Activated effector memory CD4-positive, alpha-beta T cell treated with anti-CD3 and anti-CD28 coated beads, Interleukin-2, amount 50 U/mL, for 16 hours (primary cell): ENCODE results near the gene SRBD1.

ENCODE experiments used
- DNase-seq: peaks from one replicate; pipeline ENCODE4 v3.0.0-alpha.2; 2020

Gene SRBD1

DNA sequence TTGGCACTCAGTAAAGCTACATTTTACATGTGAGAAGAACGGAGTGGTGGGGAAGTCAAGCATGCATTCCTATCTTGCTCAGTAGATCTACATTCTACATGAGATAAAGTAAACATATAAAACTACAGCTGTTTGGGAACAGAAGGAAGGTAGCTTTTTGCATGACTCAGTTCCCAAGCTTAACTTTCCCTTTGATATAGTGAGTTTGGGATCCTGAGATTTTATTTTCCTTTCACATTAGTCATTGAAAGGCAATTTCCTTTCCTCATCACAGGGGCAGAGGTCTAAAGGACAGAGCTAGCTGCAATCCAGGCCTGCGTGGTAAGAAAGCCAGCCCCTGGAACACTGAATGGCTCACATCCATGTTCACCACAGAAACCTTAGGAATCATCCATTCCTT lies 257.2 kb downstream of the SRBD1 start:
- DNase-seq = no peak

- no peak for DNase-seq
These were observed 258.6 kb downstream of the SRBD1 start for GRCh38 chr2:45352506-45352905.

GRCh38 chr2:45345331-45346234 lies 265.5 kb downstream of the SRBD1 start:
- DNase-seq = no peak

DNA sequence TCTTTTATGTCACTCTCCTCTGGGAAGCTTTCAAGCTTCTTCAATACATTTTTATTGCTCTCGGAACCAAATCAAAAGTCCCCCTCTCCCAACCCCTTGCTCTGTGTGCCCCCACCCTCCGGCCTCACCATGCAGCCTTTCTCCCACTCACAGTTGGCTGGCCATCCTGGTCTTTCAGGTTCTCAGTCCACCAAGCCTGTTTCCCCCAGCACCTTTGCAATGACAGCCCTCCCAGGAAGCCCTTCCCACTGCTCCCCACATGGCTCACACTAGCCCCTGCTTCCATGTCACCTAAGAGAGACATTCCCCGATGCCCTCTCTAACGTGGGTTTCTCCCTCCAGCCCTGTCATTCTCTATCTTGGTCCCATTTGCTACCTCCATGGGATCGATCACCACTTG lies 266.6 kb downstream of the SRBD1 start:
- no peak for DNase-seq

DNA sequence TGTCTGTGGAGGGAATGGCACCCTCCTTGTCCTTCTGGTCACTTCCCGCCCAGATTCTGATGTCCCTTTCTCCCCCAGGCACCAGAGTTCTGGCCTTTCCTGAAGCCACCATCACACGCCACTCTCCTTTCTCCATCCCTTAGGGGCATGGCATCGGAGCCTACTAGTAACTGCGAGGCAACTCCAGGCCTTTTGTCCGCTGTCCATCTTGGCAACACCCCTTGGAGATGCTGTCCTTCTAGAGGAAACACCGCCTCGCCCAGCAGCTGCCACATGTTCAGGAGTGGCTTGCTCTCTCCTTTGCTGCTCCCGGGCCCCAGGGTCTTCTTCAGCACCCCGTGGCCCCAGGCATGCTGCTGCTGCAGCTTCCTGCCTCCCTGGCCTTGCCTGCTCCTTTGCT lies 267.0 kb downstream of the SRBD1 start:
- no peak for DNase-seq

DNA sequence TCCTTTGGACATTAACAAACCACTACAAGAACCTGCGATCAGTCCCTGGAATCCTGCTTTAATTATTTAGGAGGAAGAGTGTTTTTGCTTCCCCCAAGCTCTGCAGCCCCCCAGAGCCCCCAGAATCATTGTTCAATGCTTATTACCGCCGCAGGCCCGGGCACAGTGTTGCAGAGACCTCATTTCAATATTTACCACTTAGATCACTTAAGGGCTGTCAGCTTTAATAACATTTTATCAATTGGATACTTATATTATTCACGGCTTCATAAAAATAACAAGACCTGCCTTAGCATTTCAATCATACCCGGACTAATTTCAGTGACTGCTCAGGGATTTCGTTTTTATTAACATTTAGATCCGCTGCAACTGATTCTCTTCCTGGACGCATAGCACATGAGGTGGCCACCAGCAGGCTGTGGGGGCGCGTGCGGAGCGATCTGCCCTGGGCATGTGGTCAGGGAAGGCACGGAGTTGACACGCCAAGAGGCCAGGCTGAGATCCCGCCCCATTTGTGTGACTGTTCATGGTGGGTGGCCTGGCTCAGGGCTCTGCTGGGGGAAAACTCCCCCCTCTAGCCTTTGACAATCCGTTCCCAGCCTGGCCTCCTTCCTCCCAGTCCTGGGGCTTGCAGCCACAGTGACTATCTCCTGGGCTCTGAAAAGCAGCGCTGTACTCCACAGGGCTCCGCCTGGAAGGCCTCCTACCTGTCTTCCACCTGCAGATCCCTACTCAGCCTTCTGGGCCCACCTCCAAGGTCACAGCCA lies 267.6 kb downstream of the SRBD1 start:
- DNase-seq = no peak

DNA sequence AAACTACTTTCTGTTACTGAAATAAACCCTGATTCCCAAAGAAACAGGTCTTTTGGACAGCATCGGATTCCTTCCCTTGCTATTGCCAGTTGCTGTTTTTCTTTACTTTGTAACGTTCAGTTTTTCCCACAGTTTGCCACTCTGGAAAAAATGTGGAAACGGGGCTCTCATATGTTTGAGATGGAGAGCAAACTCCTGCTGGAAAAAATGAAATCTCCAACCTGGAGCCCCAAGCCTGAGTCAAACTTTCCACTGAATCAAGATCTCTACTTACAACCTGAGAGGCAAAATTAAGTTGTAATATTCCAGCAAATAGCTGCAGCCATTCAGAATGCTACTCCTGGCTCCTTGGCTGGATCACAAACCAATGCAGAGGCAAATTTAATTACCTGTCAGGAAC lies 270.7 kb downstream of the SRBD1 start:
- no peak for DNase-seq

DNA sequence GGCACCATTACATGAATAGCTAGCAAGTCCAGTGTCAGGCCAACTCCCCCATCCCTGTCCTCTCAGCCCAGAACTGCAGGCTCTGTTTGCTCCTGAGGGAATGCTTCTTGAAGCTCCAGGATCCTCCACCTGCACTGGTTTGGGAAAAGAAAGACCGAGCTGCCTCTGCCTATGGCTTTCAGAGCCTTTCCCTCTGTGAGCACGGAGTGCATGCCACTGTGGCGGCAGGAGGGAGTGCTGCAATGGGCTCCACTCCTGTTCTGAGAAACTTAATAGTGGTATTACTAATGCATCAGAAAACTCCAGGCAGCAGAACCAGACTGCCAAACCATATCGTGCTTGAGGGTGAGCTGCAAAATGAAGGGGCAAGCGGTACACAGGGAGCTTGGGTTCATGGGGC lies 271.8 kb downstream of the SRBD1 start:
- no peak for DNase-seq
